ENCODE data around the gene SRC. TPM values are rescaled to one million over a fixed set of nuclear protein-coding genes. Genes with fewer than 3 reads are reported as not detected.
A peak's percentile ranks its signal among the peaks of the same experiment; 100 is the strongest.

SRC gene
- total and polyA plus RNA-seq, 8 donors, result 37.4 to 93.0 (median 71.5) TPM

DNA sequence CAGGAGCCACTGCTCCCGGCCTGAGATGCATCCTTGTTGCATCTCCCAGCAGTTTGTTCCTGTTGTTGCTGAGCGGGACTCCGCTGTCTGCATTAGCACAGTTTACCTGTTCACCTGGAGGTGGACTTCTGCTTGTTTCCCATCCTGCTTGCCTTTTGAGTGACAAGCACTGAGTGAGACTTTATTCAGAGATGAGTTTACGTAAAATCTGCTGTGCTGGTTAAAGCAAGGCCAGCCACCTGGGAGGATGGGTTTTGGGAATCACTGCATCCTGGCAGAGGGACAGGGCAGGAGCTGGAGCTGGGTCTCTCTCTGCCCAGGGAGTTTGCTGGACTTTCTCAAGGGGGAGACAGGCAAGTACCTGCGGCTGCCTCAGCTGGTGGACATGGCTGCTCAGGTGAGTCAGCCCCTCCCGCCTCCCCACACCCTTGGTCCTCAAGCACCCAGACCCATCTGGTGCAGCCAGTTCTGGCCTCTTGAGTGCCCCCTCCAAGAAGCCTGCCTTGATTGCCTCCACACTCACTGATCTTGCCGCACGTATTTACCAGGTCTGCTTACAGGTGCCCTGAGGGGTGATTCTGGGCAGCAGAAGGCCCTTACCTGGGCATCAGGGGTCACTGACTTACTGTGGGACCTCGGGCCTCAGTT, 55.5 kb downstream of the SRC start:
- ATAC-seq (no peak), DNase-seq (peak in 1 of 4 donors; percentile 50)
- H3K27ac ChIP-seq, result no peak overlapping the region
- peaks cover 0 to 4% of the 10 kb centered on the region in 2 donors for H3K27me3 ChIP-seq
- intact Hi-C loops (cut with DNase I), result no loop called here
- H3K9me3 ChIP-seq, result no peaks in the 10 kb centered on the region
- H3K4me1 ChIP-seq, result peaks cover 2 to 4% of the 10 kb centered on the region in 2 donors
- TF ChIP-seq CTCF (IDR thresholded peaks at IDR 0.05), result no peak
- peaks cover 0 to 74% of the 10 kb centered on the region in 2 donors for H3K36me3 ChIP-seq
- no peak overlapping the region for H3K4me3 ChIP-seq

DNA sequence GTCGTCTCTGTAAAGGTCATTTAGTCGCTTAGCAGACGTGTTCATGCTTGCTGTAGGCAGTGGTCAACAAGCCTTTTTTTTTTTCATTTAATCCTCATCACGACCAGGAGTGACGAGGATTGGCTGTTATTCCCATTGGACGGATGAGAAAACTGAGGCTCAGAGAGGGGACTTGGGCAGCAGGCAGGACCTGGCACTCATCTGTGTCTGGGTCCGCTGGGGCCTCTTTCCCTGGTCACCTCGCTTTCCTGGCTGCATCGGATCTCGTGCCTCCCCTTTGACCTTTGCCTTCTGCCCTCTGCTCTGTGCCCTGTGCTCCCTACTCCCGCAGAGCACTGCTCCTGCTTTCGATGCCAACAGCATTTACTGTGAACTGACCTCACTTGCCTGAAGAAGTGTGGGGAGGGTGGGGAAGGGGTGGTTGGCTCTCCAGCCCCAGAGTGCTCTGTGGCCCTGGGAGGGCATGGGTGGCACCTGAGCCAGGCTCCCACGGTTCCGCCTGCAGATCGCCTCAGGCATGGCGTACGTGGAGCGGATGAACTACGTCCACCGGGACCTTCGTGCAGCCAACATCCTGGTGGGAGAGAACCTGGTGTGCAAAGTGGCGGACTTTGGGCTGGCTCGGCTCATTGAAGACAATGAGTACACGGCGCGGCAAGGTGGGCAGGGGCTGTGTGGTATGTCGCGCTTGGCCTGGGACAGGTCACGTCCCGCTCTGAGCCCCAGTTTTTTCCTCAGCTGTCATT, 56.2 kb downstream of the SRC start:
- no peak for ATAC-seq
- no peak for TF ChIP-seq CTCF (IDR thresholded peaks at IDR 0.05)
- Histone ChIP-seq H3K4me1 (peaks cover 4 to 9% of the 10 kb centered on the region in 2 donors), H3K27me3 (peaks cover 0 to 11% of the 10 kb centered on the region in 2 donors), H3K9me3 (no peaks in the 10 kb centered on the region), H3K27ac (no peak overlapping the region), H3K36me3 (peaks cover 0 to 68% of the 10 kb centered on the region in 2 donors), H3K4me3 (no peak overlapping the region)
- DNase-seq, result peak in 1 of 4 donors; percentile 74
- intact Hi-C loops (cut with DNase I), result no loop called here

GRCh38 chr20:37403107-37404033, 57.4 kb downstream of the SRC start:
- no peak for ATAC-seq
- Histone ChIP-seq H3K36me3 (peaks cover 0 to 55% of the 10 kb centered on the region in 2 donors), H3K27ac (no peak overlapping the region), H3K4me1 (peaks cover 4 to 9% of the 10 kb centered on the region in 2 donors), H3K9me3 (no peaks in the 10 kb centered on the region), H3K27me3 (peaks cover 0 to 24% of the 10 kb centered on the region in 2 donors), H3K4me3 (no peak overlapping the region)
- intact Hi-C loops (cut with DNase I), result no loop called here
- TF ChIP-seq CTCF (IDR thresholded peaks at IDR 0.05), result no peak
- DNase-seq, result peak in 1 of 4 donors; percentile 71

- Histone ChIP-seq H3K36me3 (peaks cover 0 to 44% of the 10 kb centered on the region in 2 donors), H3K4me3 (no peak overlapping the region), H3K27me3 (peaks cover 0 to 35% of the 10 kb centered on the region in 2 donors), H3K27ac (no peak overlapping the region), H3K4me1 (peaks cover 4 to 9% of the 10 kb centered on the region in 2 donors), H3K9me3 (no peaks in the 10 kb centered on the region)
- ATAC-seq (no peak), DNase-seq (peak in 1 of 4 donors; percentile 49)
- no peak for TF ChIP-seq CTCF (IDR thresholded peaks at IDR 0.05)
- intact Hi-C loops (cut with DNase I), result no loop called here
Observed at GRCh38 chr20:37404461-37404890, 58.5 kb downstream of the SRC start.
